SK-N-SH treated with all-trans-retinoic acid at 6 μM for 48 hours (cell line): ENCODE results near the gene COL6A5.

Experiments used
- BACH2 ChIP-seq: fragments of 250-450 bp; sonication (Bioruptor Pico); IDR thresholded peaks from 2 replicates; pipeline ENCODE4 v1.9.0; 2021; ENCODE audit warnings: mild to moderate bottlenecking, borderline replicate concordance
- CREB5 ChIP-seq: fragments of 250-450 bp; sonication (Bioruptor Pico); IDR thresholded peaks from 2 replicates; pipeline ENCODE4 v1.5.1; 2020; ENCODE audit warnings: low read depth, mild to moderate bottlenecking, moderate library complexity
- ESRRG ChIP-seq: fragments of 250-450 bp; sonication (Bioruptor Pico); IDR thresholded peaks from 2 replicates; pipeline ENCODE4 v1.6.1; 2021; ENCODE audit warnings: mild to moderate bottlenecking
- ISL1 ChIP-seq: fragments of 250-450 bp; sonication (Bioruptor Pico); IDR thresholded peaks from 2 replicates; pipeline ENCODE4 v2.1.2; 2022; ENCODE audit warnings: mild to moderate bottlenecking, moderate library complexity
- SNAI2 ChIP-seq: fragments of 250-450 bp; sonication (Bioruptor Pico); IDR thresholded peaks from 2 replicates; pipeline ENCODE4 v1.5.0; 2020; ENCODE audit warnings: mild to moderate bottlenecking, moderate library complexity
- TF ChIP-seq, protein P1 (sequence below): fragments of 250-450 bp; sonication (Bioruptor Pico); IDR thresholded peaks from 2 replicates; pipeline ENCODE4 v1.8.0; 2020; ENCODE audit warnings: mild to moderate bottlenecking, moderate library complexity, borderline replicate concordance

GRCh38 chr3:130516645-130517512 is 171.4 kb downstream of the COL6A5 start, which contains the start of gene COL6A6:
- TF ChIP-seq BACH2 (CRISPR knock-in tag) (no peak), ESRRG (CRISPR knock-in tag) (no peak), ISL1 (CRISPR knock-in tag) (no peak), CREB5 (CRISPR knock-in tag) (no peak), SNAI2 (no peak)
- TF ChIP-seq, protein P1, sequence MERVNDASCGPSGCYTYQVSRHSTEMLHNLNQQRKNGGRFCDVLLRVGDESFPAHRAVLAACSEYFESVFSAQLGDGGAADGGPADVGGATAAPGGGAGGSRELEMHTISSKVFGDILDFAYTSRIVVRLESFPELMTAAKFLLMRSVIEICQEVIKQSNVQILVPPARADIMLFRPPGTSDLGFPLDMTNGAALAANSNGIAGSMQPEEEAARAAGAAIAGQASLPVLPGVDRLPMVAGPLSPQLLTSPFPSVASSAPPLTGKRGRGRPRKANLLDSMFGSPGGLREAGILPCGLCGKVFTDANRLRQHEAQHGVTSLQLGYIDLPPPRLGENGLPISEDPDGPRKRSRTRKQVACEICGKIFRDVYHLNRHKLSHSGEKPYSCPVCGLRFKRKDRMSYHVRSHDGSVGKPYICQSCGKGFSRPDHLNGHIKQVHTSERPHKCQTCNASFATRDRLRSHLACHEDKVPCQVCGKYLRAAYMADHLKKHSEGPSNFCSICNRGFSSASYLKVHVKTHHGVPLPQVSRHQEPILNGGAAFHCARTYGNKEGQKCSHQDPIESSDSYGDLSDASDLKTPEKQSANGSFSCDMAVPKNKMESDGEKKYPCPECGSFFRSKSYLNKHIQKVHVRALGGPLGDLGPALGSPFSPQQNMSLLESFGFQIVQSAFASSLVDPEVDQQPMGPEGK: no peak
